NT2/D1 (cell line): ENCODE results near the gene SUSD2.

ENCODE experiments used
- SUZ12 ChIP-seq: IDR thresholded peaks from 2 replicates; pipeline ENCODE4 v1.6.1; 2011; ENCODE audit not compliant: insufficient read length, insufficient read depth; ENCODE audit errors: extremely low read depth
- YY1 ChIP-seq: IDR thresholded peaks from 2 replicates; pipeline ENCODE4 v1.6.1; 2011; ENCODE audit not compliant: insufficient read length, insufficient read depth

DNA sequence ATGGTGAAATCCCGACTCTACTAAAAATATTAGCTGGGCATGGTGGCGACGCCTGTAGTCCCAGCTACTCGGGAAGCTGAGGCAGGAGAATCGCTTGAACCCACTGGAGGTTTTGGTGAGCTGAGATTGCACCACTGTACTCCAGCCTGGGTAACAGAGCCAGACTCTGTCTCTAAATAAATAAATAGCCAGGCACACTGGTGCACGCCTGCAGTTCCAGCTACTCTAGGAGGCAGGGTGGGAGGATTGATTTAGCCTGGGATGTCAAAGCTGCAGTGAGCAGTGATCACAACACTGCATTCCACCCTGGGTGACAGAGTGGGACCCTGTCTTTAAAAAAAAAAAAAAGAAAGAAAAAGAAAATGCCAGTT lies 17.4 kb downstream of the SUSD2 start:
- TF ChIP-seq YY1 (no peak), SUZ12 (no peak)
